NCI-H2196 treated with DMSO at 0.1 percent for 48 hours (cell line): ENCODE results near the gene ULK1.
"Not testable (repeated sequence)": the region's sequence is repeated elsewhere in the genome, so short reads cannot be mapped to it uniquely, and the experiment has no call there.

Source experiments
- DNase-seq: peaks from one replicate; lab custom pipeline; 2025; ENCODE audit not compliant: unreplicated experiment; lab: John Stamatoyannopoulos, UW

ULK1 gene

GRCh38 chr12:131885543-131886057, 8.8 kb upstream of the ULK1 start:
- no peak for DNase-seq

GRCh38 chr12:131891722-131892121, 2.7 kb upstream of the ULK1 start:
- DNase-seq, result not testable (repeated sequence)

GRCh38 chr12:131892711-131893604, 1.5 kb upstream of the ULK1 start:
- DNase-seq, result no peak

GRCh38 chr12:131893605-131894312, 663 bp upstream of the ULK1 start:
- DNase-seq, result no peak

- DNase-seq, result no peak
Observed at GRCh38 chr12:131894981-131895639, 688 bp downstream of the ULK1 start.

GRCh38 chr12:131895640-131896079, 1.2 kb downstream of the ULK1 start:
- DNase-seq, result no peak

GRCh38 chr12:131896080-131896810, 1.8 kb downstream of the ULK1 start:
- peak; percentile 87 for DNase-seq

GRCh38 chr12:131896811-131897270, 2.4 kb downstream of the ULK1 start:
- peak; percentile 71 for DNase-seq

GRCh38 chr12:131897276-131897675, 2.9 kb downstream of the ULK1 start:
- no peak for DNase-seq

- DNase-seq, result no peak
Observed at GRCh38 chr12:131897875-131898274, 3.5 kb downstream of the ULK1 start.

GRCh38 chr12:131900397-131900796, 6.0 kb downstream of the ULK1 start:
- DNase-seq, result no peak

GRCh38 chr12:131901431-131902331, 7.3 kb downstream of the ULK1 start:
- no peak for DNase-seq

- no peak for DNase-seq
Observed at GRCh38 chr12:131902332-131903241, 8.2 kb downstream of the ULK1 start.

GRCh38 chr12:131903270-131904255, 9.1 kb downstream of the ULK1 start:
- DNase-seq, result no peak

GRCh38 chr12:131904346-131904745, 9.9 kb downstream of the ULK1 start:
- no peak for DNase-seq

- DNase-seq, result no peak
Observed at GRCh38 chr12:131905081-131905629, 10.7 kb downstream of the ULK1 start.

GRCh38 chr12:131905630-131906091, 11.2 kb downstream of the ULK1 start:
- no peak for DNase-seq
